SJCRH30 (cell line): Measurements from ENCODE around the gene SCYL2. TPM values are rescaled to one million over a fixed set of nuclear protein-coding genes. Genes with fewer than 3 reads are reported as not detected.
"Not testable (repeated sequence)": the region's sequence is repeated elsewhere in the genome, so short reads cannot be mapped to it uniquely, and the experiment has no call there.

Experiments used
- DNase-seq, 2 experiments: peaks; one replicate each; pipeline ENCODE4 v3.0.0-alpha.2; 2015 to 2020
- H3K27ac ChIP-seq: fragments of 250-450 bp; sonication (Bioruptor Pico); 2 replicates; pipeline ENCODE4 v1.5.1; 2020; ENCODE audit warnings: mild to moderate bottlenecking, moderate library complexity
- H3K27me3 ChIP-seq: fragments of 250-450 bp; sonication (Bioruptor Pico); 2 replicates; pipeline ENCODE4 v1.5.1; 2020; ENCODE audit warnings: mild to moderate bottlenecking, moderate library complexity
- H3K36me3 ChIP-seq: fragments of 250-450 bp; sonication (Bioruptor Pico); 2 replicates; pipeline ENCODE4 v1.5.1; 2020; ENCODE audit warnings: mild to moderate bottlenecking, moderate library complexity
- H3K4me1 ChIP-seq: fragments of 250-450 bp; sonication (Bioruptor Pico); 2 replicates; pipeline ENCODE4 v1.5.1; 2020; ENCODE audit warnings: mild to moderate bottlenecking, moderate library complexity
- H3K4me3 ChIP-seq: fragments of 250-450 bp; sonication (Bioruptor Pico); 2 replicates; pipeline ENCODE4 v1.5.1; 2020; ENCODE audit warnings: mild to moderate bottlenecking, moderate library complexity
- H3K9me3 ChIP-seq: fragments of 250-450 bp; sonication (Bioruptor Pico); replicated peaks from 2 replicates; pipeline ENCODE4 v1.5.1; 2020; ENCODE audit warnings: mild to moderate bottlenecking, moderate library complexity
- total RNA-seq: library from RNA; depleted of rRNA; stranded (reverse); fragments of >200 nt; shearing (Covaris generic); gene quantifications from 2 replicates; pipeline ENCODE4 v1.2.3, GENCODE V29; 2014

SCYL2 gene
- total RNA-seq, 1 experiment from 2014 or later, result 49.0 TPM

DNA sequence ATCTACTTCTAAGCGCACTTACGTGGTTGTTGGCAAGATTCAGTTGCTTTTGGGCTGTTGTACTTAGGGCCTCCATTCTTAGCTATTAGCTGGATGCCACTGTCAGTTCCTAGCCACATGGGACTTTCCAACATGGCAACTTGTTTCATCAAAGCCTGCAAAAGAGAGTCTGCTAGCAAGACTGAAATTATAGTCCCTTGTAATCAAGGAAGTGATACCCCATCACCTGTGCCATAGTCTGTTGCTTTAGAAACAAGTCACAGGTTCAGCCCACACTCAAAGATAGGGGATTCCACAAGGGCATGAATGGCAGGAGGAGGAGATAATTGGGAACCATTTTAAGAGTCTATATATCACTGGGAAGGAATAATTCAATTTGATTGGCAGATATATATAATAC lies 62.8 kb downstream of the SCYL2 start:
- no peak for DNase-seq
- Histone ChIP-seq H3K27ac (no peak overlapping the region), H3K4me1 (no peaks in the 10 kb centered on the region), H3K27me3 (no peaks in the 10 kb centered on the region), H3K36me3 (peaks cover 22% of the 10 kb centered on the region), H3K9me3 (no peaks in the 10 kb centered on the region), H3K4me3 (no peak overlapping the region)

DNA sequence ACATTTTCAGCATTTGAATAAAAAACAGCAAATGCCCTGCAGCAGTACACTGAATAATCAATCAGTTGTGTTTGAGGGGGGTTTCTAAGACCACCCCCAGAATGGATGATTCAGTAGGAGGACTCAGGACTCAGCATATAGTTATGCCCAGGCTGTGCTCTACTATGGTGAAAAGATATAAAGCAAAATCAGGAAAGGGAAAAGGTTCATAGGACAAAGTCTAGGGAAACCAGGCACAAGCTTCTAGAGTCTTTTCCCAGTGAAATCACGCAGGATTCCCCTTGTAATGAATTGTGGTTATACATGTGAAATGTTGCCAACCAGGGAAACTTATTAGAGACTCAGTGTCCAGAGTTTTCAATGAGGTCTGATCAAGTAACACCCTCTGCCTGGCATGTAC lies 64.9 kb downstream of the SCYL2 start:
- no peak for DNase-seq
- Histone ChIP-seq H3K4me1 (no peaks in the 10 kb centered on the region), H3K27me3 (no peaks in the 10 kb centered on the region), H3K9me3 (no peaks in the 10 kb centered on the region), H3K4me3 (no peak overlapping the region), H3K27ac (no peak overlapping the region), H3K36me3 (peaks cover 31% of the 10 kb centered on the region)

DNA sequence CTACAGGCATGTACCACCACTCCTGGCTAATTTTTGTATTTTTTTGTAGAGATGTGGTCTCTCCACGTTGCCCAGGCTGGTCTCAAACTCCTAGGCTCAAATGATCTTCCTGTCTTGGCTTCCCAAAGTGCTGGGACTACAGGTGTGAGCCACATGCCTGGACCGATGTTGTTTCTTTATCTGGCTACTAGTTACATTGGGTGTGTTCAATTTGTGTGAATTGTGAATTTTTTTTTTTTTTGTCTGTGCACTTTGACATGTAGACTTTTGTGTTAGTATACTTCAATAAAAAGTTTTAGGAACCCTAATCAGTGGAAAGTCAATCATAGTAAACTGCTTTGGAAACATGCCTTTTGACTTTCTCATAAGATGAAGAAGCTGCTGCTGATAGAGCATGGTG lies 65.9 kb downstream of the SCYL2 start:
- Histone ChIP-seq H3K9me3 (no peaks in the 10 kb centered on the region), H3K4me1 (no peaks in the 10 kb centered on the region), H3K27ac (no peak overlapping the region), H3K36me3 (peaks cover 37% of the 10 kb centered on the region), H3K27me3 (no peaks in the 10 kb centered on the region), H3K4me3 (no peak overlapping the region)
- DNase-seq, result no peak

DNA sequence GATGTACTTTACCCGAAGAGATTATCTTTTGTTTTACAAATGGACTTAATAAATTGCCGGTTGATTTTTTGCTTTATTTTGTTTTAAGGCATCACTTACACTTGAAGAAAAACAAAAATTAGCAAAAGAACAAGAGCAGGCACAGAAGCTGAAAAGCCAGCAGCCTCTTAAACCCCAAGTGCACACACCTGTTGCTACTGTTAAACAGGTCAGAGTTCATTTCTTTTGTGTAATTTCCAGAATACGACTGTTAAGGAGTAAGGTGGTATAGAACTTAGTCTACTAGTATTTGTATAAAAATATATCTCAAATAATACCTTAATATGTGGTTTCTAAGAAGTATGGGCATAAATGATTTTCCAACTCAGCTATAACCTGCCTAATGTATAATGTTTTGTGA lies 70.3 kb downstream of the SCYL2 start:
- DNase-seq, result no peak
- Histone ChIP-seq H3K9me3 (no peaks in the 10 kb centered on the region), H3K27me3 (no peaks in the 10 kb centered on the region), H3K4me3 (no peak overlapping the region), H3K36me3 (peaks cover 42% of the 10 kb centered on the region), H3K27ac (no peak overlapping the region), H3K4me1 (no peaks in the 10 kb centered on the region)

DNA sequence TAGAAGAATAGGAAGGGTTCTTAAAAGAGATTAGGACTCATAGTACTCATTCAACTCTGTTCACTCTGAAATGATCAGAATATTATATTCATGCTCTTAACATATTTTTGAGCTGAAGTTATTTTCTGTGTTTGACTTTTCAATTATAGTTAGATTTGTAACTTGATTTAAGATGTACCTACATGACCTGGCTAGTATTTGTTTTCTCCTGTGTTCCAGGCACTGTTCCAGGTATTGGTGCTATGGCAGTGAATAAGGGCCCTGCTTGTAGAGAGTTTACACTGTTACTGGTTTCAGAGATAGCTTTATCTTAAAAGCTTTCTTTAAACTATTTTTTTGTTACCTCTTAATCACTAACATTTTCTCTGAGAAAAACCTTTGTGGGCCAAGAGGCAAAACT lies 70.8 kb downstream of the SCYL2 start:
- no peaks in the 10 kb centered on the region for H3K4me1 ChIP-seq
- no peak overlapping the region for H3K27ac ChIP-seq
- H3K4me3 ChIP-seq, result no peak overlapping the region
- no peak for DNase-seq
- no peaks in the 10 kb centered on the region for H3K27me3 ChIP-seq
- no peaks in the 10 kb centered on the region for H3K9me3 ChIP-seq
- peaks cover 42% of the 10 kb centered on the region for H3K36me3 ChIP-seq

DNA sequence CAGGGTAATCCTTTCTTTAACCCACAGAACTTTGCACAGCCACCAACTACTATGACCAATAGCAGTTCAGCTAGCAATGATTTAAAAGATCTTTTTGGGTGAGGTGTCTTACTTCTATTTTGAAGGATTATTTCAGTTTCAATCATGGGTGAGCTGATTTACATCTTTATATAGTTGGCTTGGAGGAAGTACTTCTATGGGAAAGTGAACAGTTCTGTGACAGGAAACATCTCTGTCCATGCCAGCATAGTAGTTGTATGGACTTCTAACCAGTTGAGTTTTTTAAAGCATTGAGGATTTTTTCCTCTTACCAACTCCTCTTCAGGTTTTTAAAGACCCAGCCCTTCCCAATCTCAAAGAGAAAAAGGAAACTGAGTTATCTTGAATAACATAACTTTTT lies 72.1 kb downstream of the SCYL2 start:
- no peak for DNase-seq

DNA sequence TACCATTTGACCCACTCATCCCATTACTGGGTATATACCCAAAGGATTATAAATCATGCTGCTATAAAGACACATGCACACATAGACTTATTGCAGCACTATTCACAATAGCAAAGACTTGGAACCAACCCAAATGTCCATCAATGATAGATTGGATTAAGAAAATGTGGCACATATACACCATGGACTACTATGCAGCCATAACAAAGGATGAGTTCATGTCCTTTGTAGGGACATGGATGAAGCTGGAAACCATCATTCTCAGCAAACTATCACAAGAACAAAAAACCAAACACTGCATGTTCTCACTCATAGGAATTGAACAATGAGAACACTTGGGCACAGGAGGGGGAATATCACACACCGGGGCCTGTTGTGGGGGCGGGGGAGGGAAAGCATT lies 75.9 kb downstream of the SCYL2 start:
- H3K4me3 ChIP-seq, H3K9me3 ChIP-seq, H3K4me1 ChIP-seq, H3K27me3 ChIP-seq, DNase-seq, H3K27ac ChIP-seq: not testable (repeated sequence)
- peaks cover 17% of the 10 kb centered on the region for H3K36me3 ChIP-seq

More for the DNA sequence above, 72.1 kb downstream of the SCYL2 start:
- H3K4me3 ChIP-seq, result no peak overlapping the region
- H3K36me3 ChIP-seq, result peaks cover 42% of the 10 kb centered on the region
- no peak overlapping the region for H3K27ac ChIP-seq
- no peaks in the 10 kb centered on the region for H3K9me3 ChIP-seq
- no peaks in the 10 kb centered on the region for H3K4me1 ChIP-seq
- no peaks in the 10 kb centered on the region for H3K27me3 ChIP-seq

DNA sequence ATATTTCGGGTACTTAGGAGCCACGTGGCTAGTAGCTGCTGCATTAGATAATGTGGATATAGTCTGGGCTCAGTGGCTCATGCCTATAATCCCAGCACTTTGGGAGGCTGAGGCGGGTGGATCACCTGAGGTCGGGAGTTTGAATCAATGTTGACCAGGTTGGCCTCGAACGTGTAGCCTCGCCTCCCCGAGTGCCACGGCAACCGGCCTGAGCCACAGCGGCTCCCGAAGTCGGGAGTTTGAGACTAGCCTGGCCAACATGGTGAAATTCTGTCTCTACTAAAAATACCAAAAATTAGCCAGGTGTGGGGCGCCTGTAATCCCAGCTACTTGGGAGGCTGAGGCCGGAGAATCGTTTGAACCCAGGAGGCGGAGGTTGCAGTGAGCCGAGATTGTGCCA lies 77.4 kb downstream of the SCYL2 start:
- H3K4me1 ChIP-seq, H3K9me3 ChIP-seq, H3K27me3 ChIP-seq, H3K4me3 ChIP-seq, DNase-seq, H3K27ac ChIP-seq, H3K36me3 ChIP-seq: not testable (repeated sequence)

DNA sequence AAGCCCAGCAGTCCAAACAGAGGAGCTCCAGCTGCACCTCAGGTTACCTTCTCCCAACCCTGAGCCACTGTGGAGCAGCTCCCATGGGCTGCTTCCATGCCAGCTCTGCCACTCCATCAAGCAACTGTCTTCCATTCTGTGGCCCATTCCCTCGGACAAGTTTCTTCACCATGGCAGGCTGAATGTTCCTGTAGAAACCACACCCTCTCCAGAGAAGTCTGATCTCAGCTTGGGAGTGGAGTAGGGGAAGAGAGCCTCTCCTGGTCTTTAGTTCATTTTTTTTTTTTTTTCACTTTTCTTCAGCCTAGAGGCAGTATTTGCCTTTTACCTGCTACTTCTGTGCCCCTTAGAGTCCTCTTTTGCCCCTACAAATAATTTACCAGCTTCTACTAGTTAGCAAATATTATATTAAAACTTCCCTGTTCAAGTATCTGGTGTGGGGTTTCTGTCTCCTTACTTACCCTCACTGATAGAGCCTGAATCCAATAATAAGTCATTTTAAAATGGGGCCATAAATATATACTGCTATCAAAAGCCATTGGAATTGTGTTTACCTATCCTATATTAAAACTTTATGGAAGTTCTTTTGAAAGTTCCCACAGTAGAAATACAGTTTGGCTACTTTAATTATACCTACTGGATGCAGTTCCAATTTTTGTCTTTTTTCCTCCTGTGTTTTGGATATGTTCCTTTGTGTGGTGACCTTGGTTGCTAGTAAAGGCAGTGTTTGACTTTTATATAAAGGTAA lies 78.2 kb downstream of the SCYL2 start:
- no peak overlapping the region for H3K4me3 ChIP-seq

DNA sequence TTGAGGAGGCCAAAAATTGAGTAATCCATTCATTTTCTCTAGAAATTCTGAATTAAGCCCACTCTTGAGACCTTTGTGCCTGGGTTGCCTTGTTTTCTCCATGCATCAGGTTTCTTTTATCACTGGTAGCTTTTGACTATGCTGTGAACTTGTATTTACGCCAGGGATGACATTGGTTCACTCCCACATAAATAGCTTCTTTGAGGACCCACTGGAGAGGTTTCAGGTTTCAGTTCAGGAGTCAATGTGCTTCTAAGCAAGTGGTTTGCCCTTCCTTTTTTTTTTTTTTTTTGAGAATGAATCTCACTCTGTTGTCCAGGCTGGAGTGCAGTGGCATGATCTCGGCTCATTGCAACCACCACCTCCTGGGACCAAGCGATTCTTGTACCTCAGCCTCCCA lies 79.7 kb downstream of the SCYL2 start:
- Histone ChIP-seq H3K27me3 (no peaks in the 10 kb centered on the region), H3K36me3 (no peaks in the 10 kb centered on the region), H3K27ac (no peak overlapping the region), H3K4me1 (no peaks in the 10 kb centered on the region), H3K4me3 (no peak overlapping the region), H3K9me3 (no peaks in the 10 kb centered on the region)
- peak in 1 of 2 experiments; percentile 23 for DNase-seq

More for the DNA sequence above, 78.2 kb downstream of the SCYL2 start:
- H3K36me3 ChIP-seq, result no peaks in the 10 kb centered on the region; the same call in 1 of the 2 replicates
- no peaks in the 10 kb centered on the region for H3K4me1 ChIP-seq
- H3K27ac ChIP-seq, result no peak overlapping the region
- no peaks in the 10 kb centered on the region for H3K9me3 ChIP-seq
- H3K27me3 ChIP-seq, result no peaks in the 10 kb centered on the region
- DNase-seq, result no peak

DNA sequence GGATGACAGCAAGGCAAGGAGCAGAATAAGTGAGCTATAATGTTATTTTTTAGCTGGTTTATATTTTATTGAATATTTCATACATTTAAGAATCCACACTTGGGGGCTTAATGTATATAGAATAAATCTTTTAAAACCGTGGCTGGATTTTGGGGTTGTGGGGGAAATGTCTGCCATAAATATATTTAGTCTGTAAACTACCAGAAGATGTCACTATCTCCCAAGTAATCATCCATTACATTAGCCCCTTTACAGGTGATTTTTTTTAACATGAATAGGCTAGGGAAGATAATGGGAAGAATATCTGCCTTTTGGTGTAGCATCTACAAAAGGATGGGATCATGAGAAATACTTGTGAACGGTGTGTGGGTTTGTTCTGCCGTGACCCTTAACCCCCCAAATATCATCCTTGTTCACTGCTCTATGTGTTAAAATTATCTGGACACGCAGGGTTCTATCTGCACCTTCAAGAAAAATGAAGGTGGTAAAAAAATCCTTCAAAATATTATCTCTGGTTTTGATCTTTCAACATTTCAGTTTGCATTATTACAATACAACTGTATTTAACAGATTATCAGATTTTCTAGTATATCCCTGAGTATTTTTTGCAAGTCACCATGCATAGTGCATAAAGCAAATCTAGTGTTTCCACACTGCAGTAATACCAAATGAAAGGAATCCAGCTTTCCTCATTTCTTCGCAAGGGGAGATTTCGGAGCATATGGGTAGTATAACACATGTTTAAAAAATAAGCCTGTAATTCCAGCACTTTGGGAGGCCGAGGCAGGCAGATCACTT lies 81.9 kb downstream of the SCYL2 start:
- Histone ChIP-seq H3K36me3 (no peaks in the 10 kb centered on the region), H3K27me3 (no peaks in the 10 kb centered on the region), H3K4me3 (no peak overlapping the region), H3K27ac (no peak overlapping the region), H3K9me3 (no peaks in the 10 kb centered on the region), H3K4me1 (no peaks in the 10 kb centered on the region)
- DNase-seq, result peak in 1 of 2 experiments; percentile 45

DNA sequence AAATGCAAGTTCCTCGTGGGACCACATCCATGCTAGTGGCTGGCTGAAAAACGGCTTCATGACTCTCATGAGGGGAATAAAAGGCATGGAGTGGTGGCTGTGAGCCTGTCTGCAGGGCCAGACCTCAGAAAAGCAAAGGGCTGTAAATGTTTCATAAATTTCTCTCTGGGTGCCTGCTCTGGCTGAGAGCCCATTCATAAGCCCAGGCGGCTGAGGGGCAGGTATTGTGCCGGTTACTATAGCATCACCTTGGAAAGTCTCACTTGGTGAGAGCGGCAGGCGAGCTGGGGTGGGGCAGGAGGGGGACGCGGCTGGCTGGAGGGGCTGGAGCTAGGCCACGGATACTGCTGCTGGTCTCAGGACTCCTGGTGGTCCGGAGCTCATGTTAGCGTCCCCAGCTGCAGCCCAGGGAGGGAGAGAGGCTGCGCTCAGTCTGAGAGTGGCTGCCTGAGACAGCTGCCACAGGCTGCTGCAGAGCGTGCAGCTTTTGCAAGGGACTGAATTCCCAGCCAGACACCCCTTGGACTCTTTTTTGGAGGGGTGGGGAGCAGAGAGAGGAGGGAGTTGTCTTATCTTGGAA lies 89.8 kb downstream of the SCYL2 start, which contains the start of gene SLC17A8:
TSS of gene SLC17A8 (plus strand) at position 431 of the 580 bp plus-strand sequence. CDS start 318 bp downstream, outside the sequence.
- Histone ChIP-seq H3K27ac (no peak within 1 kb of the TSS), H3K4me3 (no peak within 1 kb of the TSS), H3K27me3 (no peaks in the 10 kb centered on the region; the same call in 1 of the 2 replicates), H3K9me3 (no peaks in the 10 kb centered on the region), H3K36me3 (no peaks in the 10 kb centered on the region), H3K4me1 (peaks cover 10% of the 10 kb centered on the region; the same call in 1 of the 2 replicates)
- peak; percentile 46 to 59 for DNase-seq

DNA sequence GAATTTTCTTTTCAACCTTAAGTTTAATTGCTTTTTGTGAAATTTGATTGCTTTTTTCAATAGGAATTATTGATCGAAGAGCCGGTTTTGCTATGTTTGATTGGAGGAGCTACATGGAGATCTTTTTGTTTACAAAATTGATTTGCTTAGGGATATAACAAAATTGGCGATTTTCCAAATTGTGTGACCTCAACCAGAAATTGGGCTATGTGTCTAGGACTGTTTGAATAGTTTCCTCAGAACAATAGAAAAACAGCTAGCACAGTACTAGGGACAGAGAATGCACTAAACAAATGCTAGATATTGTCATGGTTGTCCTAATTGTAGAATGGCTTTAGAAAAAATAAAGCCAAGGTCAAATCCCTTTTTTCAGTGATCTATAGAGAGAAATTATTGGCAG lies 92.3 kb downstream of the SCYL2 start:
- Histone ChIP-seq H3K27me3 (no peaks in the 10 kb centered on the region; the same call in 1 of the 2 replicates), H3K9me3 (no peaks in the 10 kb centered on the region), H3K36me3 (no peaks in the 10 kb centered on the region), H3K4me3 (no peak overlapping the region), H3K4me1 (peaks cover 10% of the 10 kb centered on the region; the same call in 1 of the 2 replicates), H3K27ac (no peak overlapping the region)
- no peak for DNase-seq

DNA sequence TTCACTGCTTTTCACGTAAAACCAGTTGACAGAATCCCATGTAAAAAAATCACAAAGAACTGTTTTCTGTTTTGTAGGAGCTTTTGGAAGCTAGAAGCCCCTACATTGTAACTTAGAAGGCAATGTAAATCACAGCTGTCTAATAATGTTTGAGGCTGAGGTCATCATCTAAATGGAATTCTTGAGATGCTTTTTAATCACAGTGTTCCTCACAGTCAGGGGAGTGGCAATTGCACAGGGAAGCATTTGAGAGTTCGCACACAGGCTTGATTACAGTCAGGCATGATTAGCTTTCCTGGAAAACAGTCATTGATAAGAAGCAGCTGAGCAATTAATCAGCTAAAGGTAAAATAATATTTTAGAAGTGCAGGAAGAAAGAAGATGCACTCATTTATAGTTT lies 92.8 kb downstream of the SCYL2 start:
- Histone ChIP-seq H3K9me3 (no peaks in the 10 kb centered on the region), H3K36me3 (no peaks in the 10 kb centered on the region), H3K27me3 (no peaks in the 10 kb centered on the region; the same call in 1 of the 2 replicates), H3K27ac (no peak overlapping the region), H3K4me1 (peaks cover 10% of the 10 kb centered on the region; the same call in 1 of the 2 replicates), H3K4me3 (no peak overlapping the region)
- DNase-seq, result peak; percentile 4 to 20

DNA sequence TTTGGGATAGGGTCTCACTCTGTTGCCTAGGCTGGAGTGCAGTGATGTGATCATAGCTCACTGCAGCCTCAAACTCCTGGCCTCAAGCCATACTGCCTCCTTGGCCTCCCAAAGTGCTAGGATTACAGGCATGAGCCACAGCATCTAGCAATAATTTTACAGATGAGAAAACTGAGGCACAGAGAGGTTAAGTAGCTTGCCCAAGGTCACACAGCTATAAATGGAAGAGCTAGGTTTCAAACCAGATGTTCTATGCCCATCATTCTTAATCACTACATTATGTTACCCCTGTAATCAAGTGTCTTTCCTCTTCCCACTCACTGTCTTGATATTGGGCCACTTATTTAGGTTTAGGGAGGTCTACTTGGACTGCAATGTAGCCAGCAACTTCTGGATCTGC lies 93.5 kb downstream of the SCYL2 start:
- Histone ChIP-seq H3K9me3 (no peaks in the 10 kb centered on the region), H3K4me1 (peaks cover 10% of the 10 kb centered on the region; the same call in 1 of the 2 replicates), H3K27ac (no peak overlapping the region), H3K36me3 (no peaks in the 10 kb centered on the region), H3K4me3 (no peak overlapping the region), H3K27me3 (no peaks in the 10 kb centered on the region; the same call in 1 of the 2 replicates)
- DNase-seq, result no peak
